Kidney epithelial cell (primary cell): Measurements from ENCODE around the gene KRT35. TPM values are rescaled to one million over a fixed set of nuclear protein-coding genes. Genes with fewer than 3 reads are reported as not detected.

Experiments used
- DNase-seq: peaks from one replicate; pipeline ENCODE4 v3.0.0-alpha.2; 2010; ENCODE audit warnings: low read depth
- H3K27me3 ChIP-seq: 2 replicates; pipeline ENCODE4 v1.6.0; 2011; ENCODE audit warnings: low read length; ENCODE audit not compliant: control insufficient read depth, insufficient read depth
- H3K36me3 ChIP-seq: 2 replicates; pipeline ENCODE4 v1.5.1; 2011; ENCODE audit warnings: low read length; ENCODE audit not compliant: control insufficient read depth, insufficient read depth
- H3K4me3 ChIP-seq: 2 replicates; pipeline ENCODE4 v1.5.1; 2011; ENCODE audit warnings: low read depth, mild to moderate bottlenecking, control low read depth, low read length
- total RNA-seq: library from RNA; depleted of rRNA; stranded (reverse); fragments of >200 nt; gene quantifications from 2 replicates; pipeline ENCODE4 v1.2.3, GENCODE V29; 2015
- TF ChIP-seq, protein P1 (sequence below): IDR thresholded peaks from 2 replicates; pipeline ENCODE4 v1.5.1; 2011; ENCODE audit warnings: mild to moderate bottlenecking, moderate library complexity, low read length, control low read depth, inconsistent platforms; ENCODE audit not compliant: insufficient read depth, poor library complexity, severe bottlenecking

KRT35 gene
- total RNA-seq, 1 donor from 2014 or later, result not detected

DNA sequence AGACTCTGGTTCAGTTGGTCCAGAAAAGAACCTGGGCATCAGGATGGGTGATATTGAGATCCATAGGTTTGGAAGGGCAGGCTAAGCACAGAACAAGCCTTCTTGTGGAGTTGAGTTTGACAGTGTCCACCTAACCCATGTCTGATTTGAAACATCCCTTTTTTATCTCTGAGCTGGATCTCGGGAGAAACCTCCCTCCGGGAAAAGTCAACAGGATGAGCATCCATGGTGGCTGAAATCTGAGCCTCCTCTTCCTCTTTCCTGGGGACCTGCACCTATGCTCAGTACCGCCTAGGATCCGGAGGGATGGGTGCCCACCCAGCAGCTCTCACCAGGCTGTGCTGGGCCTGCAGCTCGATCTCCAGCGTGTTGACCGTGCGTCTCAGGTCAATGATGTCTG lies 17.2 kb downstream of the KRT35 start:
- no peak overlapping the region for H3K4me3 ChIP-seq
- no peak for DNase-seq
- H3K27me3 ChIP-seq, result no peaks in the 10 kb centered on the region
- no peaks in the 10 kb centered on the region for H3K36me3 ChIP-seq
- TF ChIP-seq, protein P1, sequence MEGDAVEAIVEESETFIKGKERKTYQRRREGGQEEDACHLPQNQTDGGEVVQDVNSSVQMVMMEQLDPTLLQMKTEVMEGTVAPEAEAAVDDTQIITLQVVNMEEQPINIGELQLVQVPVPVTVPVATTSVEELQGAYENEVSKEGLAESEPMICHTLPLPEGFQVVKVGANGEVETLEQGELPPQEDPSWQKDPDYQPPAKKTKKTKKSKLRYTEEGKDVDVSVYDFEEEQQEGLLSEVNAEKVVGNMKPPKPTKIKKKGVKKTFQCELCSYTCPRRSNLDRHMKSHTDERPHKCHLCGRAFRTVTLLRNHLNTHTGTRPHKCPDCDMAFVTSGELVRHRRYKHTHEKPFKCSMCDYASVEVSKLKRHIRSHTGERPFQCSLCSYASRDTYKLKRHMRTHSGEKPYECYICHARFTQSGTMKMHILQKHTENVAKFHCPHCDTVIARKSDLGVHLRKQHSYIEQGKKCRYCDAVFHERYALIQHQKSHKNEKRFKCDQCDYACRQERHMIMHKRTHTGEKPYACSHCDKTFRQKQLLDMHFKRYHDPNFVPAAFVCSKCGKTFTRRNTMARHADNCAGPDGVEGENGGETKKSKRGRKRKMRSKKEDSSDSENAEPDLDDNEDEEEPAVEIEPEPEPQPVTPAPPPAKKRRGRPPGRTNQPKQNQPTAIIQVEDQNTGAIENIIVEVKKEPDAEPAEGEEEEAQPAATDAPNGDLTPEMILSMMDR, result no peak

DNA sequence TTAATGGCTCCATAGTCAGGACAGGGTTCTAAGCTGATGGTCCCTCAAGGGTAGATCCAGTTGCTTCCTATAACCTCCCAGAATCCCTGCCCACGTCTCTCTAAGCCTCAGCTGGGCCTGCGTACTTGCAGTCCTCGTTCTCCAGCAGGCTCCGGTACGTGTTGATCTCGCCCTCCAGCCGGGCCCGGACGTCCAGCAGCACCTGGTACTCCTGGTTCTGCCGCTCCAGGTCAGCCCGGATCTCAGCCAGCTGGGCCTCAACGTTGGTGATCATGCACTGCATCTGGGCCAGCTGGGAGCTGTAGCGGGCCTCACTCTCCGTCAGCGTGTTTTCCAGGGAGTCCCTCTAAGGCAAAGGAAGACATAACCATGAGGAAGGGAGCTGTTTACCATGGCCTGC lies 18.2 kb downstream of the KRT35 start:
- TF ChIP-seq, protein P1, result no peak
- H3K4me3 ChIP-seq, result no peak overlapping the region
- H3K27me3 ChIP-seq, result no peaks in the 10 kb centered on the region
- DNase-seq, result no peak
- no peaks in the 10 kb centered on the region for H3K36me3 ChIP-seq

DNA sequence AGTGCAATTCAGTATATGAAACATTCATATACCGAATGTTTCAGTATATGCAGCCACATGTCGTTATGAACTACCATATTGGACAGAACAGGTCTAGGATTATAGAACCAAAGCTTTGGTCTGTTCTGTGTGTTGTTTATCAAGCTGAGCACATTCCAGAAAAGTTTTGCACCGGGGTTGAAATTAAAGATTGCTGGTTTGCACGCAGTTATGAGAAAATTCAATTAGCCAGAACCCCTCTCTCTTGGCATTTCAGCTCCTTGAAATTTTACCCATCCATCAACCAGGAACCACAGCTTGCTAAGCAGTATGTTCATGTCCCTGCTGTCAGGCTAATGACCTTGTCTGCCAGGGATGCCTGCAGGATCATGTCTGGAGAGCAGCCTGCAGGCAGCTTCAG lies 23.3 kb downstream of the KRT35 start:
- no peak for DNase-seq
- H3K27me3 ChIP-seq, result no peaks in the 10 kb centered on the region
- H3K4me3 ChIP-seq, result no peak overlapping the region
- TF ChIP-seq, protein P1, result no peak
- no peaks in the 10 kb centered on the region for H3K36me3 ChIP-seq

DNA sequence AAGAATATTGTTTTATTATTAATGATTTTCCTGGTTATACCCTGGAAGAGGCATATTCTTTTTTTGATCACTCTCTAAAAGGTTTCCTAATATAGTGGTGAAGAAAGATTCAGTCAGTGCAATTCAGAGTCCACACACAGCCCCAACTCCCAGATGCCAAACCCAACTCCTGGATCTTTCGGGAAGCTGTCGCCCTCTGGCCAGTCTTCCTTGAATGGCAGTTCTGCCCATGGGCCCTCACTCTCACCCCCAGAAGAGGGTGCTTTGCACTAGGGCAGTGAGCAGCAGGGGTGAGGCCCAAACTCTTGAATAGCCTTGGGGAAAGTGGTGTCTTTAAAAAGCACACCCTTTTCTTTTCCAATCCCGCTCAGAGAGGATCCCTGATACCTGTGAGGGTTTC lies 24.7 kb downstream of the KRT35 start:
- no peak for DNase-seq
- TF ChIP-seq, protein P1, result peak; percentile 12
- Histone ChIP-seq H3K4me3 (no peak overlapping the region), H3K27me3 (no peaks in the 10 kb centered on the region), H3K36me3 (no peaks in the 10 kb centered on the region)

DNA sequence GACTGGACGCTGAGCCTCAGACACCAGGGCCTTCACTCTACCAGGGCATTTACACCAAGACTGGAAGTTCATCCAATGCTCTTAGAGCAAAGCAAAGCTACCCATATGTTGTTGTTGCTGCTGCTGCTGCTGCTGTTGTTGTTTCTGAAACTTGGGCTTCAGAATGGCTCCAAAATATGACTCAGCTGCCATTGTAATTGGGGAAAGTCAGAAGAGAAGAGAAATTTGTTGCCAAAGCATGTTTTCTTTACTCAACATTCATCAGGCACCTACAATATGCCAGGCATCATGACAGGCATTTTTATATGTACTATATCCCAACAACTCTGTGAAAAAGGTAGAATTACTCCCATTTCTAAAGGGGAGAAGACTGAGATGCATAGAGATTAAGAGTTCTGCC lies 25.7 kb downstream of the KRT35 start:
- no peak for DNase-seq

DNA sequence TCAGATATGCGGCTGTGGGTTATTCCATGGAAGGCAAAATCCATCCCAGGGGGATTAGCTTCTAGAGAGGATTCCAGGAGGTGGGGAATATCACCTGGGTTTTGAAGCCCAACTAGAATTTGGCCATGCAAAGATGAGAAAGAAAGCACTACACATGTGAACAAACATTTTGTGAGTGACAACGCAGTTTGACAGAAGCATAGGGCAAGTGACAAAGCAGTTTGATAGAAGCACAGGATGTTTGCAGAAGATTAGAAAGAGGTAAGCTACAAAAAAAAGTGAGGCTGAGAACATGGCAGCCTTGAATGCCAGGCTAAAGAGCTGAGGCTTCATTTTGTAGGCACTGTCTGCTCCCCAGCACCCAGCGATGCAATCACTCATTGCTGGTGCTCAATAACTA lies 27.9 kb downstream of the KRT35 start:
- DNase-seq, result no peak
- Histone ChIP-seq H3K36me3 (no peaks in the 10 kb centered on the region), H3K4me3 (no peak overlapping the region), H3K27me3 (no peaks in the 10 kb centered on the region)
- TF ChIP-seq, protein P1, result no peak

More for the DNA sequence above, 25.7 kb downstream of the KRT35 start:
- TF ChIP-seq, protein P1, result no peak
- H3K4me3 ChIP-seq, result no peak overlapping the region
- no peaks in the 10 kb centered on the region for H3K36me3 ChIP-seq
- no peaks in the 10 kb centered on the region for H3K27me3 ChIP-seq
